ENCODE data around the gene ISG15. TPM values are rescaled to one million over a fixed set of nuclear protein-coding genes. Genes with fewer than 3 reads are reported as not detected.

ISG15 gene
- total RNA-seq, 2 experiments from 2014 or later, result 94.5 to 102 TPM

DNA sequence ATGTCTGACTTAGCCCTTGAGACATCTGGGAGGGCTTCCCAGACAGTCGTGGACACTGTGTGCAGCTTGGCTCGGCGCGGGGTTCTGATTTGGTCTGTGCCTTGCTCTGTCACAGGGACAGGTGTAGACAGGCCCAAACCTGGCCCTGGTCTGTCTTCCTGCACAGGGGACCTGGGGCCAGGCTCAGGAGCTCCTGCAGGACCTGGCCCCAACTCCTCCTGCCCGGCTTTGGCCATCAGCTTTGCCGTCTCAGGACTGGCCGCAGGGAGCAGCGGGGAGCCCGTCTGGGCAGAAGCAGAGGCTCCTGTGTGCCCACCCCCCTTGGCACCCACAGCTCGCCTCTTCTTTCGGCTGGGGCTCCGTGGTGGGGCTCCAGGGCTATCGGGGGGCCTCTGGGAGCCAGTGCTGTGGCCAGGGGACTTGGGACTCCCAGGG is 33.1 kb upstream of the ISG15 start:
- H3K4me3 Mint-ChIP-seq, result no peak overlapping the region
- ChIA-PET CTCF (interaction anchor here (1.8 kb wide), 1 partner anchor 22 kb away, joined by 7 read pairs; no protein-coding TSS in a partner anchor), POLR2A (interaction anchor here (1.5 kb wide), 1 partner anchor 12 kb away, joined by 4 read pairs; no protein-coding TSS in a partner anchor)
- H3K36me3 Mint-ChIP-seq (ENCODE audit: low read depth), result no peaks in the 10 kb centered on the region
- ATAC-seq (no peak), DNase-seq (no peak)
- peaks cover 4% of the 10 kb centered on the region for H3K4me1 Mint-ChIP-seq (ENCODE audit: low read depth)
- H3K27me3 Mint-ChIP-seq, result peaks cover 21% of the 10 kb centered on the region
- no peaks in the 10 kb centered on the region for H3K9me3 Mint-ChIP-seq
- TF ChIP-seq, protein P1, sequence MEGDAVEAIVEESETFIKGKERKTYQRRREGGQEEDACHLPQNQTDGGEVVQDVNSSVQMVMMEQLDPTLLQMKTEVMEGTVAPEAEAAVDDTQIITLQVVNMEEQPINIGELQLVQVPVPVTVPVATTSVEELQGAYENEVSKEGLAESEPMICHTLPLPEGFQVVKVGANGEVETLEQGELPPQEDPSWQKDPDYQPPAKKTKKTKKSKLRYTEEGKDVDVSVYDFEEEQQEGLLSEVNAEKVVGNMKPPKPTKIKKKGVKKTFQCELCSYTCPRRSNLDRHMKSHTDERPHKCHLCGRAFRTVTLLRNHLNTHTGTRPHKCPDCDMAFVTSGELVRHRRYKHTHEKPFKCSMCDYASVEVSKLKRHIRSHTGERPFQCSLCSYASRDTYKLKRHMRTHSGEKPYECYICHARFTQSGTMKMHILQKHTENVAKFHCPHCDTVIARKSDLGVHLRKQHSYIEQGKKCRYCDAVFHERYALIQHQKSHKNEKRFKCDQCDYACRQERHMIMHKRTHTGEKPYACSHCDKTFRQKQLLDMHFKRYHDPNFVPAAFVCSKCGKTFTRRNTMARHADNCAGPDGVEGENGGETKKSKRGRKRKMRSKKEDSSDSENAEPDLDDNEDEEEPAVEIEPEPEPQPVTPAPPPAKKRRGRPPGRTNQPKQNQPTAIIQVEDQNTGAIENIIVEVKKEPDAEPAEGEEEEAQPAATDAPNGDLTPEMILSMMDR (IDR thresholded peaks at IDR 0.05), result no peak
- H3K27ac Mint-ChIP-seq, result no peak overlapping the region
- intact Hi-C loops (cut with micrococcal nuclease), result no loop called here

DNA sequence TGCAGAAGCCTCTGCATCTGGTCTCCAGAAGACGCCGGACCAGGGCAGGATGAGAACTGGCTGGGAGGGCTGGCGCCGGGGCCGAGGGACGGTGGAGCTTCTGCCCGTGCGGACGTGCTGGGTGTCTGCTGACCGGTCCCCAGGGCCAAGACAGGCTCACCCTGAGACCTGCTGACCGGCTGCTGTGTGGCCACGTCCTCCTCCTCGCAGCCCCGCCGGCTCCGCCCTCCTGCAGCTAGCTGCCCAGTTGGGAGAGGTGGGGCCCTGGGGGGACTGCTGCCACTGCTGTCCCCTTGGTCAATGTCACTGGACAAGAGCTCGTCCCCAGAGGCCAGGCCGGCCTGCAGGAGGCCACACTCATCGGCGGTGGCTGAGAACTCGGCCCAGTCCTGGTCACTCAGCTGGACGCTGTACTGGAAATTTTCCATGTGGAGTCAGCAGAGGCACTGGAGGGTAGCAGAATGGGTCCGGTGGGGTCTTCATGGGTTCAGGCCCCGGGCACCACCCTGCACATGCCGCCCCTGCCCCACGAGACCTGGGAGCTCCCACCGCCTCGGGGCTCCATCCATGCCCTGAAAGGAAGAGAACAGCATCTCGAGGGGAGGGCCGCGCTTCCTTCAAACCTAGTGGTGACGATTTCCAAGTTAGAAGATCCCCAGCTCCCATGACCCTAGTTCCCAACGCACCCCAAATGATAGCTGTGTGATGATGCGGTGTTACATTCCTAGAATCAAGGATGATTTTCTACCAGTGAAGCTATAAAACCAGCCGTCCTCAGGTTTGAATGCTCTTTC is 32.5 kb upstream of the ISG15 start:
- no peaks in the 10 kb centered on the region for H3K9me3 Mint-ChIP-seq
- ATAC-seq (no peak), DNase-seq (no peak)
- H3K36me3 Mint-ChIP-seq (ENCODE audit: low read depth), result no peaks in the 10 kb centered on the region
- peaks cover 24% of the 10 kb centered on the region for H3K27me3 Mint-ChIP-seq
- CTCF ChIA-PET, result interaction anchor here (1.3 to 1.8 kb wide), 3 partner anchors 9 to 34 kb away, joined by 3 to 7 read pairs (median 3); no protein-coding TSS in a partner anchor
- POLR2A ChIA-PET, result interaction anchor here (1.0 to 1.5 kb wide), 2 partner anchors 12 to 26 kb away, joined by 3 to 4 read pairs; no protein-coding TSS in a partner anchor
- TF ChIP-seq, protein P1 (IDR thresholded peaks at IDR 0.05), result no peak
- H3K4me3 Mint-ChIP-seq, result no peak overlapping the region
- H3K4me1 Mint-ChIP-seq (ENCODE audit: low read depth), result peaks cover 4% of the 10 kb centered on the region
- intact Hi-C loops (cut with micrococcal nuclease), result no loop called here
- no peak overlapping the region for H3K27ac Mint-ChIP-seq

DNA sequence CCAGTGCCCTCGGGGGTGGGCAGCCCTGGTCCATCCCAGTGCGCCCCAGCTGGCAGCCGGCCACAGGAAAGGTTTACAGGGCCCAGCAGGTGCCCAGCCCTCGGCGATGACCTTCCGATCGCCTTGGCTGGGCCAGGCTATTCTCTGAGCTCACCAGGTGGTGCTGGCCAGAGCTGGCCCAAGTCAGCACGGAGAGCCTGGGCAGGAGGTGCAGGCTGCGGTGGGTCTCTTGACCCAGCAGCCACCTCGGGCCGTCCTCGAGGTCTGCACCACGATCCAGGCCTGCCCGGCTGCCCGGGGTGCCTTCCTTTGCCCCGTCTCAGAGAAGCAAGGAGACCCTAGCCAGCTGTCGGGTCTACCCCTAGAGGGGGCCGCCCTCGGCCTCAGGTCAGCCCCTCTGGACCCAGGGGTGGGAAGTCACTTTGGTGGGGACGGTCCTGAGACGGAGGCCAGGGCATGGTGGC is 31.8 kb upstream of the ISG15 start:
- peaks cover 4% of the 10 kb centered on the region for H3K4me1 Mint-ChIP-seq (ENCODE audit: low read depth)
- DNase-seq, result no peak
- H3K9me3 Mint-ChIP-seq, result no peaks in the 10 kb centered on the region
- peaks cover 26% of the 10 kb centered on the region for H3K27me3 Mint-ChIP-seq
- no peak overlapping the region for H3K4me3 Mint-ChIP-seq
- no peak overlapping the region for H3K27ac Mint-ChIP-seq
- TF ChIP-seq, protein P1 (IDR thresholded peaks at IDR 0.05), result no peak
- ATAC-seq, result no peak
- POLR2A ChIA-PET, result interaction anchor here (1.0 to 1.7 kb wide), 2 partner anchors 27 to 32 kb away, joined by 3 to 4 read pairs; partner anchors contain the start of gene ISG15
- intact Hi-C loops (cut with micrococcal nuclease), result no loop called here
- CTCF ChIA-PET, result interaction anchor here (1.3 to 1.8 kb wide), 3 partner anchors 10 to 33 kb away, joined by 3 to 7 read pairs (median 3); no protein-coding TSS in a partner anchor
- no peaks in the 10 kb centered on the region for H3K36me3 Mint-ChIP-seq (ENCODE audit: low read depth)

DNA sequence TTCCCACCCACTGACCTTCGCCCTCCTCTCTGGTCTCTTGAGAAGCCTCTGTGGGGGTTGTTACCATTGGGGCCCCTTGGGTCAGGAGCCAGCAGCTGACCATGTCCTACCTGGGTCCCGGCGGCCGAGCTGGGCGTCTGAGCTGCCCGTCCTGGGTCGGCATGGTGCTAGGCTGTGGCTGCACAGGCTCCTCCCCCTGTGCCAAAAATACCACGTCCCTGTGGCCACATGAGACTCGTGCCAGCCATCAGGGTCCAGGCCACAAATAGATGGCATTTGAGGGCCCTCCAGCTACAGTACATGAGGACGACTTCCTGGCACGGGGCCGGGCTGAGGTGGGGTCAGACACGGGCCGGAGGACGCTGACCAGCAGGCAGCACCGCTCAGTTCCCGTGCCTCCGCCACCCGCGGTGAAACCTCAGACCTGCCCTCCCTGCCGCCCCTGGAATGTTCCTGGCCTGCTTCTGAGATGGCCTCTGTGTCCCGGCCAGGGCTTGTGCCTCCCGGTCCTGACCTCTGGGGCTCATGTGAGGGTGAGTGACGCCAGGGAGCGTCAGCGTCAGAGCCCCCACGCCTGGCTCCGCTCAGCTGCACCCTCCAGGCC is 31.2 kb upstream of the ISG15 start, which contains the start of gene PERM1:
TSS of gene PERM1 (minus strand) at position 139 of the 604 bp plus-strand sequence. CDS start 1,064 bp downstream, outside the sequence.
- peaks cover 26% of the 10 kb centered on the region for H3K27me3 Mint-ChIP-seq
- no peak within 1 kb of the TSS for H3K27ac Mint-ChIP-seq
- no peak for DNase-seq
- intact Hi-C loops (cut with micrococcal nuclease), result no loop called here
- H3K9me3 Mint-ChIP-seq, result no peaks in the 10 kb centered on the region
- H3K36me3 Mint-ChIP-seq (ENCODE audit: low read depth), result no peaks in the 10 kb centered on the region
- peaks cover 4% of the 10 kb centered on the region for H3K4me1 Mint-ChIP-seq (ENCODE audit: low read depth)
- ATAC-seq, result no peak
- CTCF ChIA-PET, result interaction anchor here (1.3 to 4.6 kb wide), 7 partner anchors 10 to 309 kb away, joined by 3 to 37 read pairs (median 15); no protein-coding TSS in a partner anchor
- no peak within 1 kb of the TSS for H3K4me3 Mint-ChIP-seq
- TF ChIP-seq, protein P1 (IDR thresholded peaks at IDR 0.05), result no peak
- POLR2A ChIA-PET, result interaction anchor here (1.6 to 1.7 kb wide), 2 partner anchors 25 to 31 kb away, joined by 3 to 4 read pairs; partner anchors contain the start of gene ISG15
